PFSK-1 (cell line): ENCODE data around the gene MLIP.

ENCODE experiments used
- FOXP2 ChIP-seq: optimal IDR thresholded peaks from 2 replicates; pipeline ENCODE3; 2011; ENCODE audit warnings: borderline replicate concordance, control low read depth, inconsistent platforms; ENCODE audit not compliant: insufficient read depth; ENCODE audit errors: extremely low read length, extremely low read depth
- POLR2AphosphoS5 ChIP-seq: IDR thresholded peaks from 2 replicates; pipeline ENCODE4 v1.6.1; 2012; ENCODE audit warnings: low read depth, mild to moderate bottlenecking, control low read depth, low read length, moderate library complexity
- SIN3A ChIP-seq: IDR thresholded peaks from 2 replicates; pipeline ENCODE4 v1.6.1; 2012; ENCODE audit warnings: mild to moderate bottlenecking, low read length, moderate library complexity, borderline replicate concordance; ENCODE audit not compliant: insufficient read depth
- TAF1 ChIP-seq: IDR thresholded peaks from 2 replicates; pipeline ENCODE4 v1.6.1; 2012; ENCODE audit warnings: low read length, control low read depth, borderline replicate concordance; ENCODE audit not compliant: insufficient read depth
- TF ChIP-seq, protein P1 (sequence below), 2 experiments: IDR thresholded peaks; 2 replicates each; pipeline versions ENCODE4 v1.6.1 to v1.8.0; 2011 to 2012; ENCODE audit warnings: low read depth in 2 of 2, low read length in 2 of 2, control low read depth in 1 of 2, inconsistent platforms in 1 of 2, mild to moderate bottlenecking in 1 of 2, moderate library complexity in 1 of 2; ENCODE audit not compliant: insufficient read depth in 1 of 2

Gene MLIP

DNA sequence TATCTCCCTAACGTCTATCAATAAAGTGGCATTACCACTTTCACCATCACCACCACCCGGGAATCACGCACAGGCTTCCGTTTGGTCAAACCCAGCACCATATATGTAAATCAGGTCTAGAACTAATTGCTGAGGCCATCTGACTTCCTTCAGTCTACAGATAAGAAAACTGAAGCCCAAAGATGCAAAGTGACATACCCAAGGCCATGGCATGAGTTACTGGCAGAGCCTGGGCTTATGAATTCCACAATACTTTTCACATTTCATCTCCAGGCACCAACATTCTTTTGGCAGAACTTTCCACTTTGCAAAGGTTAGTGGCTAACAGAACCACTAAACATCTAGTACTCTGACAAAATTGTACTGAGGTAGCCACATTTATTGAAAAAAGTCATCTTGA lies 132.5 kb downstream of the MLIP start:
- TF ChIP-seq POLR2AphosphoS5 (no peak), SIN3A (no peak)

DNA sequence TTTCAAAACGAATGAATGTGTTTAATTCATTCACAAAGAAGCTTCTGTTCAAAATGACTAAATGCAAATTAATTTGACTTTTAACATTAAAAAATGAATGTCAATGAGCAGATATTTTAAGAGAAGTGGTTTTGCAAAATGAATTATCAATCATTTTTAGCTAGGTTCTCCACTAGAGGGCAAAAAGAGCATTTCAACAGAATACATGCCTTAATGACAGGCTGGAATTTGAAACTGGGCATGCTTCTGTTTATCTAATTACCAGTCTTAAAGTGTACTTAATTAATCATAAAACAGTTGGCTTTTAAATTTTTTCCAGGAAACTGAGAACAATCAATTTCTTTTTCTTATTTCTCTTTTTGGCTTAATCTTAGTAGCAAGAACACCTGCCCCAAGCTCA lies 133.2 kb downstream of the MLIP start:
- TF ChIP-seq TAF1 = no peak
- TF ChIP-seq, protein P1, sequence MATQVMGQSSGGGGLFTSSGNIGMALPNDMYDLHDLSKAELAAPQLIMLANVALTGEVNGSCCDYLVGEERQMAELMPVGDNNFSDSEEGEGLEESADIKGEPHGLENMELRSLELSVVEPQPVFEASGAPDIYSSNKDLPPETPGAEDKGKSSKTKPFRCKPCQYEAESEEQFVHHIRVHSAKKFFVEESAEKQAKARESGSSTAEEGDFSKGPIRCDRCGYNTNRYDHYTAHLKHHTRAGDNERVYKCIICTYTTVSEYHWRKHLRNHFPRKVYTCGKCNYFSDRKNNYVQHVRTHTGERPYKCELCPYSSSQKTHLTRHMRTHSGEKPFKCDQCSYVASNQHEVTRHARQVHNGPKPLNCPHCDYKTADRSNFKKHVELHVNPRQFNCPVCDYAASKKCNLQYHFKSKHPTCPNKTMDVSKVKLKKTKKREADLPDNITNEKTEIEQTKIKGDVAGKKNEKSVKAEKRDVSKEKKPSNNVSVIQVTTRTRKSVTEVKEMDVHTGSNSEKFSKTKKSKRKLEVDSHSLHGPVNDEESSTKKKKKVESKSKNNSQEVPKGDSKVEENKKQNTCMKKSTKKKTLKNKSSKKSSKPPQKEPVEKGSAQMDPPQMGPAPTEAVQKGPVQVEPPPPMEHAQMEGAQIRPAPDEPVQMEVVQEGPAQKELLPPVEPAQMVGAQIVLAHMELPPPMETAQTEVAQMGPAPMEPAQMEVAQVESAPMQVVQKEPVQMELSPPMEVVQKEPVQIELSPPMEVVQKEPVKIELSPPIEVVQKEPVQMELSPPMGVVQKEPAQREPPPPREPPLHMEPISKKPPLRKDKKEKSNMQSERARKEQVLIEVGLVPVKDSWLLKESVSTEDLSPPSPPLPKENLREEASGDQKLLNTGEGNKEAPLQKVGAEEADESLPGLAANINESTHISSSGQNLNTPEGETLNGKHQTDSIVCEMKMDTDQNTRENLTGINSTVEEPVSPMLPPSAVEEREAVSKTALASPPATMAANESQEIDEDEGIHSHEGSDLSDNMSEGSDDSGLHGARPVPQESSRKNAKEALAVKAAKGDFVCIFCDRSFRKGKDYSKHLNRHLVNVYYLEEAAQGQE (IDR thresholded peaks at IDR 0.05; ENCODE audit: insufficient read depth in 1 of 2, low read depth in 2 of 2, low read length in 2 of 2) = no peak
- no peak for TF ChIP-seq POLR2AphosphoS5
- TF ChIP-seq SIN3A = no peak
- TF ChIP-seq FOXP2 = no peak

DNA sequence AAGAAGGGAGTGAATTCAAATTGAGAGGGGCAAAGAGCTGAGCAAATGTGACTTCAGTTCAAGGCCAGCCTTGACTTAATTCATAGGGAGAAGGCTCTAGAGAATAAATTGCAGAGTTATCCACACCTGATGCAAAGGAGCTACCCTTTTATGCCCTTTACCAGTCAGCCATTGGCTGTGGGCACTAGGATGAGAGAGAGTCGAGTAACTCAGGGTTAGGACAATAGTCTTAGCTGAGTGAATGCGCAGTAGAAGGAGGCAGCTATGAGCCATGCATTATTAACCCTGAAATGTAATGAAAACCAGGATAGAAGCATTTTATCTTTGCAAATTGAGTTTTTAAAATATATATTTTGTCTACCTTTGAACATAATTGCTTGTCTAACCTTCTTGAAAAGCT lies 134.0 kb downstream of the MLIP start:
- TF ChIP-seq SIN3A (no peak), POLR2AphosphoS5 (no peak), TAF1 (no peak), FOXP2 (no peak)
- TF ChIP-seq, protein P1 (IDR thresholded peaks at IDR 0.05; ENCODE audit: insufficient read depth in 1 of 2, low read depth in 2 of 2, low read length in 2 of 2) = no peak

DNA sequence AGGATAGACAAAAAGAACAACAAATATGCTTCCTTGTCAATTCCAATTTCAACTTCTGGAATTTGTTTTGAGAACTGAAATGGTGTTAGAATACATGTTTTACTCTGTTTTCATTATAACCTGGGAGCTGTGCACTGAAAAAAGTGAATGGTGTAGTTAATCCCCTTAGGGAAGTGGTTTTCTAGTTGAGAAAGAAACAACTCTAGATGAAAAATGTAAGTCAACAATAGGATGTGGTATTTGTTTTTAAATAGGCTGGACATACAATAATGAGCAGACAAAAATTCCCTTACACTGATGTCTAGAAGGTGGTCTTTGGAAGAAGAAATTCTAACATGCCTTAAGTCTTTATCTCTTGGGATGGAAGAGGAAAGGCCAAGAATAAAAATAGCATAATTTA lies 137.1 kb downstream of the MLIP start:
- TF ChIP-seq FOXP2 (no peak), TAF1 (no peak), POLR2AphosphoS5 (no peak), SIN3A (no peak)
- TF ChIP-seq, protein P1 (IDR thresholded peaks at IDR 0.05; ENCODE audit: insufficient read depth in 1 of 2, low read depth in 2 of 2, low read length in 2 of 2) = no peak

DNA sequence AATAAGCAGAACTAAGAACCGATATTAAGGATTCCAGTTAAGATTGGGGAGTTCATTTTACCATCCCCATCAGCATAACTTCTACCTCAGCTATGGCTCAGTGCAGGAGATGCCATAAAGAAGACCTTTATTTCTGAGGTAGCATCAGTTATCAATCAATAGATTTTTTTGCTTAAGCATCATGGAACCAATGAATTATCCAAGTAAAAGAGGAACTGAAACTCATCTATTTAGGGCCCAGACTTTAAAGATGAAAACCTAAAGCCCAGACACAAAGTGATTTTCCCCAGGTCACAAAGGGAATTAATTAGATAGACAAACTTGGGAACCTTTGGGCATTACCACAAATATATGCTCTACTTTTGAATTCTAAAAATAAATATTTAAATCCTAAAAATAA lies 137.8 kb downstream of the MLIP start:
- TF ChIP-seq TAF1 (no peak), POLR2AphosphoS5 (no peak), FOXP2 (no peak), SIN3A (no peak)
- TF ChIP-seq, protein P1 (IDR thresholded peaks at IDR 0.05; ENCODE audit: insufficient read depth in 1 of 2, low read depth in 2 of 2, low read length in 2 of 2) = no peak
